ENCODE data around the gene MTLN. TPM values are rescaled to one million over a fixed set of nuclear protein-coding genes. Genes with fewer than 3 reads are reported as not detected.

The MTLN gene
- total RNA-seq = 33.7 and 37.1 TPM in 2 replicates

GRCh38 chr2:110211938-110212858 lies at the start of gene MTLN:
MTLN (minus strand) TSS chr2:110212547; CDS start chr2:110212525, 22 bp downstream.

GRCh38 chr2:110204408-110205385 lies 7.7 kb downstream of the MTLN start, which contains the start of gene NPHP1:
NPHP1 (minus strand) TSS chr2:110205013; CDS start chr2:110204968, 45 bp downstream.

Other genes with a start within 250 kb of the MTLN start
- 11.7 and 37.3 TPM in 2 replicates for gene MALL, start 96.7 kb downstream of the MTLN start, total RNA-seq
- 1.4 and 2.8 TPM in 2 replicates for gene NPHP1, start 7.5 kb downstream of the MTLN start, total RNA-seq